ENCODE data around the gene COL6A3.

COL6A3 gene

DNA sequence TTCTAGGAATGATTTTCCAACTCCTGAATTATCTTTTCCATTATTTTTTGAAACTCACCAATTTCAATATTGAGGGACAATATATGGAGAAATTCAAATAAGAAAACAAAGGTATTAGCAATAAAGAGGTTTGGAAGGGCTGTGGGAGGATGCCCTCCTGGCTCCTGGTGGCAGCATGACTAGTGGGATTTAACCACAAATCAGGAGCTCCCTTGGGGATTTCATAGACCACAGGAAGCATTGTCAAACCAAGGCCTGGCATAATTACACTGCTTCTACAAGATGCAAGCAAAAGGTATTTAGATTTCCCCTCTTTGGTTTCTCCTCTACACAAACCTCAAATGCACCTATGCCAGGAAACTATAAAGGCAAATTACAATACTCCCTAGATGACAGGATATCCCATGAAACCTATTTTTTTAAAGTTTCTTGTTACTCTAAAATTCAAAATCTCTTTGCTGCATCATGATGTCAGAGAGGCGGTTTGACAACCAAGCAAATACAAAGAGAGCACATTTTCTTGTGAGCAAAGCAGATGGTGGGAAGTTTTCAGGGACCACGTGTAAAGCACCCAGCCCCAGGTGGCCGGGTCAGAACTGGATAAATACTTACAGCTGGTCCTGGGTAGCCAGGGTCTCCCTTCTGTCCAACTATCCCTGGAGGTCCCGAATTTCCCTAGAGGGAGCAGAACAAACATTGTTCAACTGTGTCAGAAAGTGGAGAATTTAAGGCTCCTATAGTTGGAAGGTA is 67.9 kb downstream of the COL6A3 start:
- no peak for DNase-seq

DNA sequence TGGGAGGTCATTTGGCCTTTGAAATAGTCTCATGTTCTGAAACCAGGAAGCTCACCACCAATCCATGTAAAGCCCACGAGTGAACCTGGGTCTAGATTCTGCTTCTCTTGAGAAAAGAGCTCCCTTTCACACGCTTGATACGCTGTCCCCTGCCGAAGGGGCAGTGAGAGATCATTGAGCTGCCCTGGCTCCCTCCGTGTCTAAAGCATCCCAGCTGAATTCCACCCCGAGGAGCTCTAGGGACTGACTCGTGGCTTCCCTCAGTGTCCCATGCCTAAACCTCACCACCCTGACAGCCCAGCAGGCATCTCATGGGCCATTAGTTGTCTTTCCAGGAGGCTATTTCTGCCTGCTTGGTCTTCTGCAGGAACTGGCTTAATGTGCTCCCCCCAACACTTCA is 68.6 kb downstream of the COL6A3 start:
- DNase-seq: no peak

DNA sequence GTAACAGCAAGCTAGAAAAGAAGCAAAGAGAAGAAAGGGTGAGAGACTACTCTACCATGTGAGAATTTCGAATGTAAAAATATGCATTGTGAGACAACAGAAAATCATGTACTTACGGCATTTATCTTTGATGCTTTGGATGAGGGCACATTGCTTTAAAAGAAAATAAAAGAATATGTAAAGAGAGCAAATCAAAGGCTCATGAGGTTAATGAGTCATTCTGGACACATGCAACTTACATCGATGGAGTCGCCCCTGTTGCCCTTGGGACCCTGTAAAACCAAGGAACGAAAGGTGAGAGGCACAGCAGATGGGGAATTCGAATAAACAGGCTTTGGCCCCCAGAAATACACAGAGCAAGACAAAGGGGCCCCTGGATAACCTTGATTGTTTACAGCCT is 69.0 kb downstream of the COL6A3 start:
- DNase-seq: no peak

DNA sequence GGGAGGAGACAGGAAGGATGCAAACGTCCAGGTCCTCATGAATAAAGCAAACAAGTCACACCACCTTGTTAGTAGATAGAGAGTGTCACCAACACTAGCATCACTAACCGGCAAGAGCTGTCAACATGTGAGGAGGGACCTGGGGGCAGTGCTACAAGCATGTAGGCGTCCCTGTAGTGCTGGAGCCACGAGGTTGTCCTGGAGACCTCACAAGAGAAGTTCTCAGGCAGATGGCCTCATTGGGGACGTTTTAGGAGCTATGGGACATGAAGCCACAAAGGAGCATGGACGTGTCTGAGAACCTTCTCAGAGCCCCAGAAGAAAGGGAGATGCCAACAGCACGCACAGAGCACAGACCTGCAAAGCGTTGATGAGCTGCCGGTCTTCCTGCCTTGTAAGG is 70.0 kb downstream of the COL6A3 start:
- DNase-seq: no peak

DNA sequence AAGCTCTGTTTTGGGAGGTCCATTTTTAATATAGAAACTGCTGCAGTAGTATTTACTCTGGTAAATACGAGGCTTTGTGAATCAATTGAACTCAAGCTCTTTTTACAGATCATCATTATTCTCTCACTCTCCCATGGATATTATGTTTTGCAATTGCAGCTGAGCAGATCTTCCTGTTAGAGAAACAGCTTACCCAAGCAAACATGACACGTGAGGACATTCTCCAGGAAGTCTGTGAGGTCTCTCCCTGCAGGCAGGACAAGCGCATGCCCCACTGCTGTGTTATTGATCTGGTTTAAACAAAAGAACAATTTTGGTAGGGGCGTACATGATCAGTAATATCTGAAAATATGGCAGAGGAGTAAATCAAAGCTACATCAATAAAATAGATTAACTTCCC is 72.1 kb downstream of the COL6A3 start:
- no peak for DNase-seq

DNA sequence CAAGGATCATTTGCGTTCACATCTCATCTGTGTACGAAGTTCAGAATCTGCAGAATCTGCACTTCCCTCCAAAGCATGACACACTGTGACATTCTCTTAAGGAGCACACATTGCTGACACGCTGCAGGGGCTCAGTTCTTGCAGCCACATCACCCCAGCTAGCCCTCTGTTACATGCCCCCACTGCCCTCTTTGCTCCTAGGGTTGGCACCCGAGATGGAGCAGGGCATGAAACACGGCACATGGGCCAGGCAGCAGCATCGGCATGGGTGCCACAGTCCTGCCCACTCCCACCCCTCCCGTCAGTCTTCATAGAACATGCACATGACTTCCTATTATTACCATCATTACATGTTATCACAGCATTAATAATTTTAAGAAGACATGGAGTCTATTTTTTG is 76.4 kb downstream of the COL6A3 start:
- no peak for DNase-seq

DNA sequence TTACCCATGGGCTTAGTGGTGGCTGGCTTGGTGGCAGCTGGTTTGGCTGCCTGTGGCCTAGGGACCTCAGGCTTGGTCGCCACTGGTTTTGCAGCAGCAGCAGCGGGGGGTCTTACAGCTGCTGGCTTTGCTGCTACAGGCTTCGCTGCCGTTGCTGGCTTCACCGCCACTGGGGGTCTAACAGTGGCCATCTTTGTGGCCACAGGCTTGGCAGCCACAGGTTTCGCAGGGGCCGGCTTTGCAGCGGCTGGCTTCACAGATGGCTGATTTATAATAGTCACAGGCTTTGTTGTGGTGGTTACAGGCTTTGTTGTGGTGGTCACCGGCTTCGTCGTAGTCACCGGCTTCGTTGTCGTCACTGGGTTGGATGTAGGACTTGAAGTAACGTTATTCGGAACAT is 77.8 kb downstream of the COL6A3 start:
- DNase-seq: no peak

DNA sequence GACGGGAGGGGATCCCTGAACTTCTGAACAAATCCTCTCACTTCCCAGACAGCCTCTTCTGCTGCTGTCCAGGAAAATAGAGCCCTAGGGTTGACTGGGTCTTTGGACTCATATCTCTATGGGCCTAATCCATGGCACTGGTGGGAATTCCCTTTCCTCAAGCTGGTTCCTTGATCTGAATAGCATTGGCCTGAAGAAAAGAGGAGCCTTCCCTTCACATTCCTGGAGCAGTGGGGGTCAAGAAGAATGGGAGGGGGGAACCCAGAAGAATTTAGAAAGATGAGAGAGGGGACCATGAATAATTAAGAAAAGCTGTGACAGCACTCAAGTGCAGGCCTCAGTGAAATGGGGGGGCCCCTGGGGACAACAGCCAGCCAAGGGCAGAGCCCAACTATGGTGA is 80.2 kb downstream of the COL6A3 start:
- no peak for DNase-seq

DNA sequence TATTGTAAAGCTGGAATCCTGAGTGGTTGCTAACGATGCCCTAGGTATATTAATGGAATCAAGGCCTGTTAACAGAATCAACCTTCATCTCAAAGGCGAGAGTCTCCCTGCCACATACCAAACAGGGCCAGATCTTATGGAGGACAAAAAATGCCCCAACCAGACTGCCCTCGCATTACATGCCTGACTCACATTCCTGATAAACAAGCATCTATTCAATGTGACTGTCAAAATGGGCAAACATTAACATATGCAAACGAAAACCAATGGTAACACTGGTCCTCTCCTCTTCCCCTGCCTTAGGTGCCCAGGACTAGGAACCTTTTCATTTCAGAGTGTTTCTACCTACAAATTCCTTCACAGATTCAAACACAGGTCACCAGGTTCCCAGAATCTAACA is 83.4 kb downstream of the COL6A3 start:
- no peak for DNase-seq

DNA sequence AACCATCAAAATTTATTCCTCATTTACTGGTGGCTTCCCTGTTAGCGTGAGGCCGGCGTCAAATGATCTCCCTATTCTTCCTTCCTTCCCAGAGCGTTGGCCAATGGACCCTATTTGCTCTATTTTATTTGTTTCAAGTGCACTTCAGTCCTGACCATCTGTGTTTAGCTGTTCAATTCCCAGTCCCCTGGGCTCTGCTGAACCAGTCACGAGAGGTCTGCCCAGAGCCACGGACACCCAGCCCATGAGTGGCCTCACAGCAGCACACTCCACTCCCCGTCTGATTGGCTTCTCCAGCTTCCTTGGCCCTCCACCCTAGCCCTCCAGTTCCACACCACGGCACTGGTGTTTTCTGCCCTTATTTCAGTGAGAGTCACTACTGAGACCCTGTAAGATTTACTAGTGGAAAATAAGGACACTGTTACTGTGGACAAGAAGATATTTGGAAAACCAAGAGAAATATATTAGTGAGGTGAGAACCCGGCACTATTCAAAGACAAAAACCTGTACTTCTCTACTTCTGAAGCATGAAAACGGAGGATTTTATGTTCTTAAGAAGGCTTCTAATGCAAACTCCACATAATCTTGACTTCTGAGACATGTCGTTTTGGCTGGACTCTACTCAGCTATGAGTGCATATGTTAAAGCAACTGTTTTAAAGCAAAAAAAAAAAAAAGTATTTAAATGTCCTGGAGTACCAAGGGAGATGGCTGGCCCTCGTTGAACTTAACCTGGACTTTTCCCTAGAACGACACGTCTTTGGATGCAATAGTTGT is 86.6 kb downstream of the COL6A3 start:
- DNase-seq: no peak

DNA sequence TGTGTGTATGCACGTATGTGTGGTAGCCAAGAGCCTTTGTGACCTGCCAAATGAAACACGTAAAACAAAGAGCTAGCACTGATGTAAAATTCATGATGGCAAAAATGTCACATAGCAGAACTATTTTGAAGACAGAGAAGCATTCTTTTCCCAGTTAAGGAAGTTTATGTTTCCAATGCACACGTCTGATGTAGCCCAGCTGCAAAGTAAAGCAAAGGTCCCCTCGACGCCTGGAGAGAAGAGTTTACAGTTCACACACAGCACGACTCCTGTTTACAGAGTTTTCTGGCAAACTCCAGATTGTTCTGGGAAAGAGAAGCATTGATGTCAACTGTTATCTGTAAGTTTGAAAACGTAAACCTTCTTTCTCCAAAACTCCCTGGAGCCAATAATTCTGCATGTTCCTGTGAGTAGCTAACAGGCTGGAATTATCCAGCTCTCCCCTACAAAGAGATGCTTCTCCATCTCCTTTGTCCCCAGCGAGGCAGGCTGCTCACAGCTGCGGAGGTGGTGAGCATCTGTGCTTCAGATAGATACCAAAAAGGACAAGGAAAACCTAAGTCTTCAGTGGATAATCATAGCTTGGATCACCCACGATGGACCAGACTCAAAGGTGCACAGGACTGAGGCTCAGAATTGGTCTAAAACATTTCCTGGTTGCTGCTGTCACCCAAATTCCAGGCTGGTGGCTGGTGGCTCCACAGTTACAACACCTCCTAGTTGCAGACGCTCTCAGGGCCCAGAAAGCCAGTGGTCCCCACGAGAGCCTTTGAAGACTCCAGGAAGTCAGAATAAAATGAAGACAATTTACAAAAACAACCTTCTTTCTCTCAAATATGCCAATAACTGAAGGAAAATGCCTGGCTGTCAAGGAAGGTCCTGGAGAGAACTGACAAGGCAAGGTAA is 87.4 kb downstream of the COL6A3 start:
- no peak for DNase-seq

DNA sequence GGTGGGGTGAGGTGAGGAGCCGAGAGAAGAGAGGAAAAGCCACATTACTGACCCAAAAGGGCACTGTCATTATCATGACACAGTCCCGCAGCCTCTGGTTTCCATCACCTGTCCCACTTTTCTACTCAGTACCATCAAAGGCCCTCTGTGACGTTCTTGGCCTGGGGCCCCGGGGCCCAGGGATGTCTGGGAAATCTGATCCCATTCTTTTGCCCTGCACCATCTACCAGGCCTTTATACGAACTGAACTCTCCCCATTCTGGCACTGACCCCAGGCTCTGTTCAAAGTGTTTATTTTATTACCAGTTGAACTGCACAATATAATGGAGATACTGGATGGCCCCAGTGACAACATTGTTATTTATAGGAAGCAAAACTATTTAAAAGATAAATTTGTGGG is 89.1 kb downstream of the COL6A3 start:
- DNase-seq: no peak

DNA sequence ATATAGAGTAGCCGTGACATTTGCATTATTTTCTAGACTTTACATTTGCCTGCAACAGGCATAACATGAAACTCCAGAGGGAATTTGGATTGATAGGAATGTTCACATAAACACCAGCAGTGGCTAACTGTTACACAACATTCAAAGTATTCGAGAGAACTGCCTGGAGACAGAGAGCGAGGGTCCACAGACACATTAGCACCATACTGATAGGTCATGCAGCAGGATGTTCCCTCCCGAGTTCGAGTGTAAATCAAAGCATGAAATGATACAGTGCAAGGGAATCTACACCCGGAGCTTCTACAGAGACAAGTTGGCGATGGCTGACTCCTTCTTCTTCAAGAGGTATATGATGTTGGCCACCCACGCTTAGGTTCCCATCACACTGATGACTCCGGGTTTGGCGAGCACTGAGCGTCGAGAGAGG is 89.5 kb downstream of the COL6A3 start:
- no peak for DNase-seq

DNA sequence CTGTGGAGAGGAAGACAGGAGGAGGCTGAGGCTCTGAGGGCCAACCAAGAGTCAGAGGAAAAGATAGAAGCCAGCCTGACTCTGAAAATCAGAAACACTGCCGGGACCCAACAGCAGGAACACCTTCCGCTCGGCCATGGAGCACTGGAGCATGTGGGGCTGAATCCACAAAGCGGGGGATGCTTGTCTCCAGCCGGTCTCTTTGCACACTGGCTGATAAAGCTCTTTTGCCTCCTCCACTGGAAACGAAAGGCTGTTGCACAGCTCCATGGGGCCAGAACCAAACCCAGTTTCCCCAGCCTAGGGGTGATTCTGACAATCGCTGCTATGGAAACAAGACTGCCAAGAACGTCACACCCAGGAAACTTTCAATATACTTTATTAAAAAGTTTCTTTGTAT is 90.3 kb downstream of the COL6A3 start:
- no peak for DNase-seq

DNA sequence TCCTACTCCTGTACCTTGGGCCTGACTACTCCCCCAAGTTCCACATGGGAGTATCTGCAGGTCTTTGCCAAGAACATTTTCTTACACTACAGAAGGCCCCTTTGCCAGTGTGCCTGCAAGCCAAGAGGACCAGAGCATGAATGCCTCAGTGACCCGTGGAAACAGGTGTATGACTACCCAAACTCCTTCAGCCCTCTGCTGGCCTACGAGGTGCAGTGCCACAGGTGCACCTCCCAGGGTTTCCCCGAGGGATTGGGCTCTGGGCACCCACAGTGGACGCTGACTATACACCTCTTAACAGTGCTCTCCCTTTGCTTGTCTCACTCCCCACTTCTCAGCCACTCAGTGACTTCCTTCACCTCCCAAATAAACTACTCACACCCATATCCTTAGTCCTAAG is 91.4 kb downstream of the COL6A3 start:
- no peak for DNase-seq

DNA sequence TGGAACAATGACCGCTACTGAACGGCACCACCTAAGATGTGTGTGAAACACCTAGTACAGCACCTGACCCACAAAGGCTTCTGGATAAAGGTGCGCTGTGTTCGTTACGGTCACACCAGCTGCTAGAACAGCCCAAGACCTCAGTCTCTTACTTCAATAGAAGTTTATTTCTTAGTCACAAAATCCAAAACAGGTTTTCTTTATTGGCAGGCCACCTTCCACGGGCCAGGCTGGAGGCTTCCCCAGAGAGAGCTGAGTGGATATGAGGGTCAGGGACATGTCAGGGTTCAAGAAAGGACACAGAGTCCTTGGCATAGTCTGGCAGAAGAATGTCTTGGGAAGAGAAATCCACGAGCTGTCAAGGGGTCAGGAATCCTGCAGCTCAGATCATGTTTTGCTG is 92.2 kb downstream of the COL6A3 start:
- DNase-seq: no peak

DNA sequence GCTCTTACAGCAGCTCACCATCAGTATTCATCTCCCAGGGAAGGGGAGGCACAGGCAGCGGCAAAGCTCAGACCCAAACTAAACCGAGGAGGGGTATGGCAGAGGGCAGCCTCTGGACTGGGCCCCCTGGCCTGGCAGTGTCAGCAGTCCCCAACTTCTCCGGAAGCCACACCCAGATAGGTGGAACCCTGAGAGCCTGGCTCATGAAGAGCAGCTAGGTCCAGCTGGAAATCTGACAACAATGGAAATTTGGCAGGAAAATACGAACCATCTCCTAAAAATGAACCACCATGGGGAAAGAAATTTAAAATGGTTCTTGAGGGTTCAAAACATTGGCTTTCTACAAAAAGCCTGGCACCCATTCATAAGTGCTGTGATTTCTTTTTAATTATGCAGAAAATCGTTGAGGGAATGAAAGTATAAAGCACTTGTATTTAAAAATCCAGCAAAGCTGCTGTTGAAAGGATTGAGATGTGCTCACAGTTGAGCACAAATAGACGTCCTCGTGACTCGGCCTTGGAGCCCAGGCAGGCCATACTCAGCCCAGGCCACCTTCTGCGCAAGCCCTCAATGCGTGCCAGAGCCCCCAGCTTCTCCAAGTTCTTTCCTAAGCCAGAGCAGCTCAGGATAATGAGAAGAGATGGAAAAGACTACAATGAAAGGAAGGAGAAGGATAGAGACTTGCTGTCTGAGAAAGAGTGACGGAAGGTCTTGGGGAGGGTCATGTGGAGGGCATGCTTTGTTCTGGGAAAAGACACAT is 93.0 kb downstream of the COL6A3 start:
- DNase-seq: no peak

DNA sequence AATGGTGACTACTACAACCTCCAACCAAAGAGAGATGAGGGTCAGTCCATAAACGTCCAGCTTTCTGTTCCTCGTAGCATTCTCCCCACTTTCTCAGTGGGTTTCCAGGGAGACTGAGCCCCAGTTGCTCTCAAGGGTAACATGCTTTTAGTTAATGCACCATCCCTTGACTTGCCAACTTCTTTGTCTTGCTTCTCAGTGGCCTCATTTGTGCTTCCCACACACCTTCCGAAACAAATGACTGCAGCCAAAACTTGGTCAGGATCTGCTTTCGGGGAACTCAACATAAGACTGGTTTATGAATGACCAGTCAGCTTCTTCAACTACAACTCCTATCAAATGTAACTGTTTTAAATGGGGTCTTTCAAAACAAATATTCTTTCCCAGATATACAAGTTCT is 94.1 kb downstream of the COL6A3 start:
- no peak for DNase-seq

DNA sequence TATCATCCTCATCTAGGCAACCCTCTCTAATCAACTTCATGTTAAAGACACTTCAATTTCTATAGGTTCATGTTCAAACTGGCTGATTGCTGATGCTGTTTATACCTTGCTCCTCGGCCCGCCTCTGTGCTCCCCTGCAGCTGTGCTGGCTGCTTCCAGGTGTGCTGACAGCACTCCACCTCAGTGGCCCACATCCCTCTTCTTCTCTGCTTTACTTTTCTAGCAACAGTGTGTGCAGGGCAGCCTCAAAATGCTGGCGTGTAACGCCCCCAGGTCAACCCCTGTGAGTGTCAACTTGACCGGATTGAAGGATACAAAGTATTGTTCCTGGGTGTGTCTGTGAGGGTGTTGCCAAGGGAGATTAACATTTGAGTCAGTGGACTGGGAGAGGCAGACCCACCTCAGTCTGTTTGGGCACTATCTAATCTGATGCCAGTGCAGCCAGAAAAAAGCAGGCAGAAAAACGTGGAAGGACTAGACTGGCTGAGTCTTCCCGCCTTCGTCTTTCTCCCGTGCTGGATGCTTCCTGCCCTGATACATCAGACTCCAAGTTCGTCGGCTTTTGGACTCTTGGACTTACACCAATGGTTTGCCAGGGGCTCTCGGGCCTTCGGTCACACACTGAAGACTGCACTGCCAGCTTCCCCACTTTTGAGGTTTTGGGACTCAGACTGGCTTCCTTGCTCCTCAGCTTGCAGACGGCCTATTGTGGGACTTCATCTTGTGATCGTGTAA is 94.7 kb downstream of the COL6A3 start:
- DNase-seq: no peak

DNA sequence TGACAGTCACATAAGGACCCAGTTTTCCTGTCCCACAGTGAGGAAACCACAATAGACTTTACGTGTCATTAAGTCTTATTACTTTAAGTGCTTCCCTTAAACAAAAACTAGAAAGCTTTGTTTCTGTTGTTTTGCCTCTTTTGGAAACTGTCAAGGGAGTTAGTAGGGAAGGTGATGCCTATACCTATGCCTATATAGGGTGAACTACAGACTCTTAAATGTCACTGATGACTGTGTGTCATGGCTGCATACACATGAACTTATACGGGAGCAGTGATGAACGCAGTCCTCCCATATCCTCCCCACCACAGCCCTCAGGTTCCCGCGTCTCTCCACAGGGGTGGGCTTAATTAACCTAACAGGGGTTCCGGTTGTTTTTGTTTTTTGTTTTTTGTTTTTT is 97.6 kb downstream of the COL6A3 start:
- DNase-seq: no peak

DNA sequence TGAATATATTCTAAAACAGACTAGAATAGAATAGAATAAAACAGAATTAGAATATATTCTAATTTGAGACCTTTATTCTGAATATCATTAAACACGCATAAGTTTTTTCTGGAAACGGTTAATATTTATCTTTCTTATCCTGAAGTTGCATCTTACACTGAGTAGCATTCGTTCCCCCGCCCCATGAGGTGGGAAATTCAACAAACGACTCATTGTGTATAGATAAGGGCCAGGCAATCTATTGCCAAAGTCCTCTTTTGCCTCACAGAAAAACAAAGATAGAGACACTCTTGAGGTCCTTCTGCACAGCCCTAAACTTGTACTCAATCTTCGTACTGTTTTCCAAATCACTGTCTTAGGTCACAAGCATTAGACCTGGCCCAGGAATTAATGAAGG is 98.1 kb downstream of the COL6A3 start:
- DNase-seq: no peak

DNA sequence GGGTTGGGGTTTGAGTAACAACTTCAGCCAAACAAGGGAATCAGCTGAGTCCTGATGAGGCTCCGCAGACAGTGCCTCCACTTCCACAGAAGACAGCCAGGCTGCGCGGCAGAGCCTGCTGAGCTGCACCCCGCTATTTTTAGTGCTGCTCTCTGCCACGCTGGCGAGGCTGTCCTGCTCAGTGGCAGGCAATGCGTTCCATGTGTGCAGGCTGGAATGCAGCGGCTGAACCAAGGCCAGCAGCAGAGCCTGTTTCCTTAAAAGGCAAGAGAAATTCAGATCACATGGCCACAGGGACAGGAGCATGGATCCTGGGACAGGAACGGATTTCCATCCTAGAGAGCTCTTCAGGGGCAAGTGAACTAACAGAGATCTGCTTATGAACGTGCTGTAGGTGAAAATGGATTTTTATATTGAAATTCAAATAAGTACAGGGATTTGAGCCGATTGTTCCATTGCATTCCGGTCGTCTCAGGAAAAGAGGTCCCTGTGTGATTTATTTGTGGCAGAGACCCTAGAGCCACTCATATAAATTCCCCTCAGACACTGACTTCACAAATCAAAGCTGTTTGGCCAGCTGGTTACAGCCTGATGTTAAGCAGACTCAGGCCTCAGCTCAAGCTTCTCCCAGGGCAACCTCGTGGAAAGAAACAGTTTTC is 98.7 kb downstream of the COL6A3 start:
- no peak for DNase-seq

All from OCI-M1 (cell line).